Liver (tissue), 3 donors: ENCODE data around the gene NPS.

Experiments
- FOXA1 ChIP-seq: IDR thresholded peaks from 2 replicates; pipeline ENCODE4 v1.6.1; 2016; ENCODE audit warnings: antibody characterized with exemption
- RAD21 ChIP-seq, 2 donors: IDR thresholded peaks; 2 replicates each; pipeline ENCODE4 v1.6.1; 2016; ENCODE audit warnings: antibody characterized with exemption in 2 of 2, mild to moderate bottlenecking in 2 of 2
- RXRA ChIP-seq, 2 donors: IDR thresholded peaks; 2 replicates each; pipeline ENCODE4 v1.6.1; 2017 to 2018; ENCODE audit warnings: antibody characterized with exemption in 2 of 2, mild to moderate bottlenecking in 1 of 2
- TAF1 ChIP-seq: conservative IDR thresholded peaks from 2 replicates; pipeline ENCODE4 v1.6.1; 2016; ENCODE audit warnings: antibody characterized with exemption, mild to moderate bottlenecking
- YY1 ChIP-seq: IDR thresholded peaks from 2 replicates; pipeline ENCODE4 v1.6.1; 2016; ENCODE audit warnings: antibody characterized with exemption, mild to moderate bottlenecking
- TF ChIP-seq, protein P1 (sequence below): fragments of 150-350 bp; IDR thresholded peaks from 2 replicates; pipeline ENCODE4 v1.5.1; 2017; ENCODE audit warnings: improper control_type of control experiment, low read depth, low read length; ENCODE audit not compliant: missing input control
- donor health status: healthy.
- donor health status: healthy.

DNA sequence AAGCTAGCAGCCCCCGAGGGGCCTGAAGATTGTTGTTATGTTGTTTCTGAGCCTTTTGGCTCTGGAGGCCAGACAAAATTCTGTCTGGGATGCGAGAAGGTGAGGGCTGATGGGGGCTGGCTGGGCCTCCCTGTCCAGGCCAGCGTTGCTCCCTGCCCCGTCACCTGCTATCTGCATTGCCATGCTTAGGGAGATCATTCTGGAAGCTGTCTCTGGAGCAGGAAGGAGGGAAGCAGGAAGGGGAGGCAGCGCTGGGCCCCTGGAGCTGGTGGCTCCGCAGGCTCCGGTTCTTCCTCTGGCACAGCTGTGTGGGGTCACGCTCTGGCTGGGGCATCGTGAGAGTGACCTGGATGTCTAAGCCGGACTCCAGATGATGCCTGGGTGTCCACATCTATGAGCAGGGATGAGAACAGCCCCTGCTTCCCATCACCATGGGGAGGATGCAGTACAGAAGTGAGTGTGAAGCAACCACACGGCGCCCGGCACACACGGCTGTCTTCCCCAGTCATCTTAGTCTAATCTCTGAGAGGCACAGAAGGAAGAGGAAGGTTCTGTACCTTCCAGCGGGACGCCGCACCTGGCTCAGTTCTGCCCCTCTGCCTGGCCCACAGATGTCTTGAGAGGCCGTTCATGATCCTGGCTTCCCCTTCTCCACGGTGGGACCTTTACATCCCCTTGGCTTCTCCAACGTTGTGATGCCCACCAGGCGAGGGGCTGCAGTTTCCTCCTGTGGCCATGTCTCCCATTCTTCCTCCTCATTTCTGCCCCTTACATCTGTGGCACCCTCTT lies 11.9 kb upstream of the NPS start:
- TF ChIP-seq, protein P1, sequence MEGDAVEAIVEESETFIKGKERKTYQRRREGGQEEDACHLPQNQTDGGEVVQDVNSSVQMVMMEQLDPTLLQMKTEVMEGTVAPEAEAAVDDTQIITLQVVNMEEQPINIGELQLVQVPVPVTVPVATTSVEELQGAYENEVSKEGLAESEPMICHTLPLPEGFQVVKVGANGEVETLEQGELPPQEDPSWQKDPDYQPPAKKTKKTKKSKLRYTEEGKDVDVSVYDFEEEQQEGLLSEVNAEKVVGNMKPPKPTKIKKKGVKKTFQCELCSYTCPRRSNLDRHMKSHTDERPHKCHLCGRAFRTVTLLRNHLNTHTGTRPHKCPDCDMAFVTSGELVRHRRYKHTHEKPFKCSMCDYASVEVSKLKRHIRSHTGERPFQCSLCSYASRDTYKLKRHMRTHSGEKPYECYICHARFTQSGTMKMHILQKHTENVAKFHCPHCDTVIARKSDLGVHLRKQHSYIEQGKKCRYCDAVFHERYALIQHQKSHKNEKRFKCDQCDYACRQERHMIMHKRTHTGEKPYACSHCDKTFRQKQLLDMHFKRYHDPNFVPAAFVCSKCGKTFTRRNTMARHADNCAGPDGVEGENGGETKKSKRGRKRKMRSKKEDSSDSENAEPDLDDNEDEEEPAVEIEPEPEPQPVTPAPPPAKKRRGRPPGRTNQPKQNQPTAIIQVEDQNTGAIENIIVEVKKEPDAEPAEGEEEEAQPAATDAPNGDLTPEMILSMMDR: no peak
- TF ChIP-seq YY1 (no peak), RAD21 (IDR thresholded peaks at IDR 0.05) (no peak), RXRA (IDR thresholded peaks at IDR 0.05) (no peak), TAF1 (no peak), FOXA1 (no peak)
